ENCODE results near the gene ZNF526.

GRCh38 chr19:42268142-42268703 is 48.1 kb downstream of the ZNF526 start:
- TF ChIP-seq CTCF (IDR thresholded peaks at IDR 0.05; ENCODE audit: insufficient read depth, low read length, poor library complexity, severe bottlenecking): no peak
- TF ChIP-seq EZH2phosphoT487 (conservative IDR thresholded peaks at IDR 0.05; ENCODE audit: low read length): no peak

Data from SU-DHL-6 (cell line).